Measurements from ENCODE around the gene DIDO1. TPM values are rescaled to one million over a fixed set of nuclear protein-coding genes. Genes with fewer than 3 reads are reported as not detected.

DIDO1 gene
- total and polyA plus RNA-seq, 2 of the 13 experiments (the other 11 are each of a cell fraction or from before 2014, with no cell fraction given), result 75.0 to 75.1 TPM

GRCh38 chr20:62968378-62969178 is 42.3 kb upstream of the DIDO1 start (continued):
- TF ChIP-seq MYPOP (CRISPR knock-in tag; IDR thresholded peaks at IDR 0.05) (no peak), ZNF770 (CRISPR knock-in tag; IDR thresholded peaks at IDR 0.05) (no peak), NFE2L2 (IDR thresholded peaks at IDR 0.05; ENCODE audit: low read length) (no peak), TRIM24 (CRISPR knock-in tag; IDR thresholded peaks at IDR 0.05) (no peak), ZNF839 (CRISPR knock-in tag; IDR thresholded peaks at IDR 0.05; ENCODE audit: borderline replicate concordance) (peak; percentile 93; the same call in 1 of the 2 replicates), ZBTB44 (CRISPR knock-in tag; IDR thresholded peaks at IDR 0.05) (no peak), AKNA (CRISPR knock-in tag; IDR thresholded peaks at IDR 0.05; ENCODE audit: borderline replicate concordance) (no peak; the same call in 1 of the 2 replicates), ZNF674 (CRISPR knock-in tag; IDR thresholded peaks at IDR 0.05; ENCODE audit: low read depth) (0 out of 2 replicates have a peak, but pooled peaks have one; percentile 64), MED8 (CRISPR knock-in tag; IDR thresholded peaks at IDR 0.05; ENCODE audit: insufficient replicate concordance) (peak; percentile 7), KDM4B (CRISPR knock-in tag; IDR thresholded peaks at IDR 0.05) (no peak), FUBP1 (CRISPR knock-in tag; IDR thresholded peaks at IDR 0.05; ENCODE audit: borderline replicate concordance) (no peak; the same call in 1 of the 2 replicates), ZGPAT (CRISPR knock-in tag; IDR thresholded peaks at IDR 0.05) (peak; percentile 19; the same call in 1 of the 2 replicates)

Data from HepG2 (cell line).